ENCODE data around the gene AP4E1. TPM values are rescaled to one million over a fixed set of nuclear protein-coding genes. Genes with fewer than 3 reads are reported as not detected.
"Not testable (repeated sequence)": the region's sequence is repeated elsewhere in the genome, so short reads cannot be mapped to it uniquely, and the experiment has no call there.

The AP4E1 gene
- polyA plus RNA-seq, 1 donor, result 12.3 TPM

- no peak for DNase-seq
Observed at GRCh38 chr15:50945725-50946124, 37.2 kb downstream of the AP4E1 start.

- DNase-seq, result not testable (repeated sequence)
Observed at GRCh38 chr15:50950745-50951144, 42.3 kb downstream of the AP4E1 start.

DNA sequence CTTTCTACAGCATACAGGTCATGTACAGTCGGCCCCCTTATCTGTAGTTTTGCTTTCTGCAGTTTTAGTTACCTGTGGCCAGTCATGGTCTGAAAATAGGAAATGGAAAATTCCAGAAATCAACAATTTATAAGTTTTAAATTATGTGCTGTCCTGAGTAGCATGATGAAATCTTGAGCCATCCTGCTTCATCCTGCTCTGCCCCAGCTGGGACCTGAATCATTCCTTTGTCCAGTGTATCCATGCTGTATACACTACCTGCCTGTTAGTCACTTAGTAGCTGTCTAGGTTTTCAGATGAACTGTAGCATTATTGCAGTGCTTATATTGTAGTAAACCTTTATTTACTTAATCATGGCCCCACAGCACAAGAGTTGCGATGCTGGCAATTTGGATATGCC lies 44.8 kb downstream of the AP4E1 start:
- DNase-seq, result no peak

- not testable (repeated sequence) for DNase-seq
Observed at GRCh38 chr15:50954837-50955236, 46.4 kb downstream of the AP4E1 start.

DNA sequence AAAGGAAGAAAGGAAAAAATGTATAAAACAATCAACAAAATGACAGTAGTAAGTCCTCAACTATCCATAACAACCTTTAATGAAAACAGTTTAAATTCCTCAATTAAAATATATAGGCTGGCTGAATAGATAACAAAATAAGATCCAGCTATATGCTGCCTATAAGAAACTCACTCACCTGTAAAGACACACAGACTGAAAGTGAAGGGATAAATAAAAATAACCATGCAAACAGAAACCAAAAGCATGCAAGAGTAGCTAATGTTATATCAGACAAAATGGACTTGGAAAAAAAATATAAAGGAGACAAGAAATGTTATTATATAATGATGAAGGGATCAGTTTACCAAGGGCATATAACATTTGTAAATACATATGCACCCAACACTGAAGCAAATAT lies 51.2 kb downstream of the AP4E1 start:
- no peak for DNase-seq

- DNase-seq, result no peak
Observed at GRCh38 chr15:50964075-50964474, 55.6 kb downstream of the AP4E1 start.

DNA sequence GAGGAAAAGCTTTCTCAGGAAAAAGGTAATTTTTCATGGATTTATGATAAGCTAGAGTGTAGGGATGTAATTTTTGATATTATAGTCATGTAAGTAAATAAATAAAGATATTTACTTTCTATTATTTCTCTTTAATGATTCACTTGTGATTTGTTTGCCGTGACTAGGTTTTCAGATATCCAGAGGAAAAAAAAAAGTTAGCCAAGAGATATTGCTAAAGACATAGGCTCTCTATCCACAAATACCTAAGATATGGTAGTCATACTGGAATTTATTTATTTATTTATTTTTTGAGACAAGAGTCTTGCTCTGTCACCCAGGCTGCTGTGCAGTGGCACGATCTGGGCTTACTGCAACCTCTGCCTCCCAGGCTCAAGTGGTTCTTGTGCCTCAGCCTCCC lies 59.9 kb downstream of the AP4E1 start:
- DNase-seq, result no peak

- DNase-seq, result no peak
Observed at GRCh38 chr15:50970524-50970923, 62.0 kb downstream of the AP4E1 start.

GRCh38 chr15:50971115-50971514 lies 62.6 kb downstream of the AP4E1 start:
- DNase-seq, result no peak

DNA sequence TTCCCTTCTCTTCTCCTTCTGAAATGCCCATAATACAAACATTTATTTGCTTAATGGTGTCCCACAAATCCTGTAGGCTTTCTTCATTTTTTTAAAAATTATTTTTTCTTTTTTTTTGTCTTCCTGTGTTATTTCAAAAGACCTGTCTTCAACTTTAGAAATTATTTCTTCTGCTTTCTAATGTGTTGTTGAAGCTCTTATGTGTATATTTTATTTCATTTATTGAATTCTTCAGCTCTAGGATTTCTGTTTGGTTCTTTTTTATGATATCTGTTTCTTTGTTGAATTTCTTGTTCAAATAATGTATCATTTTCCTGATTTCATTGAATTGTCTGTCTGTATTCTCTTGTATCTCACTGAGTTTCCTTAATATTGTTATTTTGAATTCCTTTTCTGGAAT lies 63.1 kb downstream of the AP4E1 start:
- DNase-seq, result no peak

DNA sequence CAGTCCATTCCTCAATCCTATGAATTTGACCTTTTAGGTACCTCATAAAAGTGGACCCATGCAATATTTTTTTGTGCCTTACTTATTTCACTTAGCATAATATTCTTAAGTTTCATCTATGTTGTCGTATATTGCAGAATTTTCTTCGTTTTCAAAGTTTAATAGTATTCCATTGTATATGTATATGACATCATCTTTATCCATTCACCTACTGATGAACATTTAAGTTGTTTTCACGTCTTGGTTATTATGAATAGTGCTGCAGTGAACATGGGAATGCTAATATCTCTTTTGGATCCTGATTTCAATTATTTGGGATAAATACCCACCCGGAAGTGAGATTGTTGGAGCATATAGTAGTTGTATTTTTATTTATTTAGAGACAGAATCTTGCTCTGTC lies 65.1 kb downstream of the AP4E1 start:
- no peak for DNase-seq

- DNase-seq, result no peak
Observed at GRCh38 chr15:50977162-50977561, 68.7 kb downstream of the AP4E1 start.

- no peak for DNase-seq
Observed at GRCh38 chr15:50978580-50978979, 70.1 kb downstream of the AP4E1 start.

DNA sequence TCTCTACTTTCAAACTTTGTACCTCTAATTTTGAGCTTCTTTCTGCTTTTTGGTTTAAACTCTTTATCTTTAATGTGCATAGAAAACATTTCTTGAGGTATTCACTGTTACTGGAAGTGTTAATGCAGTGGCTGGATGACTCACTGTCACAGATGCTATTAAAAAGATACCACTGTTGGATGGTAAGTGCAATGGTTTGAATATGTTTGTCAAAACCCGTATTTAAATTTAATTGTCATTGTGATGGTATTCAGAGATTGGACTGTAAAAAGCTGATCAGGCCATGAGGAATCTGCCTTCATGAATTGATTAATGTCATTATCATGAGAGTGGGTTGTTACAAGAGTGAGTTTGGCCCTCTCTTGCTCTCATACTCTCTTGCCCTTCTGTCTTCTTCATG lies 70.6 kb downstream of the AP4E1 start:
- DNase-seq, result no peak

- no peak for DNase-seq
Observed at GRCh38 chr15:50993598-50993997, 85.1 kb downstream of the AP4E1 start.

- DNase-seq, result no peak
Observed at GRCh38 chr15:50996641-50997040, 88.2 kb downstream of the AP4E1 start.

DNA sequence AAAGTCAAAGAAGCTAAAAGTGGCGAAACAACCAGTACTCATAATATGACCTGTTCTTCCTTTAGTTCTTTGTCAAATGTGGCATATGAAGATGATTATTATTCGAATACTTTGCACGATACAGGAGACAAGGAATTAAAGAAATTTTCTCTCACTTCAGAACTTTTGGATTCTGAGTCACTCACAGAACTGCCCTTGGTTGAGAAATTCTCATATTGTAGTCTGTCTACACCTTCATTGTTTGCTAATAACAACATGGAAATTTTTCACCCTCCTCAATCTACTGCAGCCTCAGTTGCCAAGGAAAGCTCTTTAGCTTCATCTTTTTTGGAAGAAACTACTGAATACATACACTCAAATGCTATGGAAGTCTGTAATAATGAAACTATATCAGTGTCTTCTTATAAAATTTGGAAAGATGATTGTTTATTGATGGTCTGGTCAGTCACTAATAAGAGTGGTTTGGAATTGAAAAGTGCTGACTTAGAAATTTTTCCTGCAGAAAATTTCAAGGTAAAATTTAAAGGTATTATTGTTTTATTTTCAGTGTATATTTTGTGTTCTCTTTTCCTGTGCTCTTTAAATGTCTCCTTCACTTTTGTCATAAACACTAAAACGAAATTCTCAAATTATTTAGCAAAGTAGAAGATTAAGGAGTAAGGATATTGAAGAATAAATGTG lies 89.0 kb downstream of the AP4E1 start:
- DNase-seq, result no peak

GRCh38 chr15:51004103-51004551 lies 95.6 kb downstream of the AP4E1 start:
- no peak for DNase-seq

- no peak for DNase-seq
Observed at GRCh38 chr15:51006336-51006985, 98.0 kb downstream of the AP4E1 start.

DNA sequence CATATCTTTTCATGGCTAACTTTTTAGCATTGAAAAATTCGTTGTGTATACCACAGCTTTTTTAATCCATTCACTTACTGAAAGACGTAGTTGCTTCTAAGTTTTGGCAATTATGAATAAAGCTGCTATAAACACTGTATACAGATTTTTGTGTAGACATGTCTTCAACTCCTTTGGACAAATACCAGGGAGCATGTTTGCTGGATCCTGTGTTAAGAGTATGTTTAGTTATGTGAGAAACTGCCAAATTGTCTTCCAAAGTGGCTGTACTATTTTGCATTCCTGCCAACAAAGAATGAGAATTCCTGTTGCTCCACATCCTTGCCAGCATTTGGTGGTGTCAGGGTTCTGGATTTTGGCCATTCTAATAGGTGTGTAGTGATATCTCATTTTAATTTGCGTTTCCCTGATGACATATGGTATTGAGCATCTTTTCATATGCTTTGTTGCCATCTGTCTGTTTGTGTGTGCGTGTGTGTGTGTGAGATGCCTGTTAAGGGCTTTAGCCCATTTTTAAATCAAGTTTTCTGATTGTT lies 98.7 kb downstream of the AP4E1 start:
- DNase-seq, result no peak

GRCh38 chr15:51011212-51011611 lies 102.7 kb downstream of the AP4E1 start:
- no peak for DNase-seq

- DNase-seq, result no peak
Observed at GRCh38 chr15:51016615-51017014, 108.1 kb downstream of the AP4E1 start.

GRCh38 chr15:51022206-51022605 lies 113.7 kb downstream of the AP4E1 start:
- no peak for DNase-seq

DNA sequence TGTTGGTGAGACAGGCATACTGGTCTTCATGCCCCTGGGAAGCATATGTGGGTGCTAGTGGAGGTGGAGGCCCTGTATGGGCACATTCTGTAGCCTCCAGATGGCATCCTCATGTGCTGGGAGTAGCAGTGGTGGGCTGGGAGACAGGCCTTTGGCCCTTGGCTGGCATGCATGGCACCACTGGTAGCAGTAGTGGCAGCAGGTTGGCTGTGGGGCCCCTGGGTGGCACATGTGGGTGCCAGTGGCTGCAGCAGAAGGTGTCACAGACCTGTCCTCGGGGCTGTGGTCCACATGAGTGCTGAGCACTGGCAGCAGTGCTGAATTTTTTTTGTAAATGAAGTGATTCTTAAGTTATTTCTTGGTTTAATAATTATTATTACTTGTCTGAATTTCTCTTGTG lies 115.0 kb downstream of the AP4E1 start:
- no peak for DNase-seq

Data from left kidney (tissue), 2 donors.